ENCODE results near the gene SORBS1. TPM values are rescaled to one million over a fixed set of nuclear protein-coding genes. Genes with fewer than 3 reads are reported as not detected.

Gene SORBS1
- total and polyA plus RNA-seq, 2 of the 13 experiments (the other 11 are each of a cell fraction or from before 2014, with no cell fraction given), result 16.8 to 39.8 TPM

DNA sequence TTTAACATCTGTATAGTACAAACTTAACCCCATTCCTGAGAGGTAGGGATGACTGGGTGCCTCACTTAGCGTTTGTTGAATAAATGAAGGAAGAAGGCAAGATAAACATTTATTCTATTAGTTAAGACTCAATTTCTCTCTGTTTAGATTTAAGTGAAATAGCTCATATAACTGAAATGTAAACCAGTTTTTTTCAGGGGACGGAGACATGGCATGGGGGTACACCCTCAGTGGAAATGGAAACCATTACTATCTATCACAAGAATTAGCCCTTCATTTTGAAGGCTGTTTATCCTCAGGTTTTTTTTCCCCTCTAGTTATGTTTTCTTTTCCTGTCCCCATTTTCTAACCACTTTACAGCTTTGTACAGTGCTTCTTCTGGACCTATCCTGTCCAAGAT lies 234.8 kb downstream of the SORBS1 start:
- no peaks in the 10 kb centered on the region for H3K79me2 ChIP-seq (ENCODE audit: insufficient read depth, low read length)
- no TSS peak for BruUV-seq (replicated peaks)
- no peak overlapping the region for H3K9ac ChIP-seq (ENCODE audit: insufficient read depth, low read depth, low read length)
- intact Hi-C loops (cut with micrococcal nuclease; ENCODE audit: unreplicated experiment), result loop anchor here (1.0 kb wide), 1 partner anchor 17 kb away; no protein-coding TSS in a partner anchor
- no peak overlapping the region for H3K4me2 ChIP-seq (ENCODE audit: low read depth, low read length)
- CTCF ChIA-PET (ENCODE audit: low intra/inter-chr PET ratio, low total read pairs), result no interaction called here
- peaks cover 18% of the 10 kb centered on the region for H3K4me1 ChIP-seq (ENCODE audit: insufficient read depth, low read length)
- TF ChIP-seq ZFP37 (CRISPR knock-in tag; IDR thresholded peaks at IDR 0.05; ENCODE audit: borderline replicate concordance), result no peak
- TF ChIP-seq PAX8 (CRISPR knock-in tag; IDR thresholded peaks at IDR 0.05; ENCODE audit: borderline replicate concordance), result no peak
- no peak for TF ChIP-seq ZNF430 (CRISPR knock-in tag; IDR thresholded peaks at IDR 0.05)
- TF ChIP-seq, protein P1, sequence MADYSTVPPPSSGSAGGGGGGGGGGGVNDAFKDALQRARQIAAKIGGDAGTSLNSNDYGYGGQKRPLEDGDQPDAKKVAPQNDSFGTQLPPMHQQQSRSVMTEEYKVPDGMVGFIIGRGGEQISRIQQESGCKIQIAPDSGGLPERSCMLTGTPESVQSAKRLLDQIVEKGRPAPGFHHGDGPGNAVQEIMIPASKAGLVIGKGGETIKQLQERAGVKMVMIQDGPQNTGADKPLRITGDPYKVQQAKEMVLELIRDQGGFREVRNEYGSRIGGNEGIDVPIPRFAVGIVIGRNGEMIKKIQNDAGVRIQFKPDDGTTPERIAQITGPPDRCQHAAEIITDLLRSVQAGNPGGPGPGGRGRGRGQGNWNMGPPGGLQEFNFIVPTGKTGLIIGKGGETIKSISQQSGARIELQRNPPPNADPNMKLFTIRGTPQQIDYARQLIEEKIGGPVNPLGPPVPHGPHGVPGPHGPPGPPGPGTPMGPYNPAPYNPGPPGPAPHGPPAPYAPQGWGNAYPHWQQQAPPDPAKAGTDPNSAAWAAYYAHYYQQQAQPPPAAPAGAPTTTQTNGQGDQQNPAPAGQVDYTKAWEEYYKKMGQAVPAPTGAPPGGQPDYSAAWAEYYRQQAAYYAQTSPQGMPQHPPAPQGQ (CRISPR knock-in tag; IDR thresholded peaks at IDR 0.05; ENCODE audit: borderline replicate concordance), result no peak
- TF ChIP-seq ZNF792 (CRISPR knock-in tag; IDR thresholded peaks at IDR 0.05), result no peak
- TF ChIP-seq U2AF2 (IDR thresholded peaks at IDR 0.05; ENCODE audit: low read depth, low read length), result no peak
- no peak for ATAC-seq
- FAIRE-seq, result no peak
- DNase-seq (ENCODE audit: low spot score), result no peak
- H3K9me3 ChIP-seq (ENCODE audit: low read length), result no peaks in the 10 kb centered on the region
- H4K20me1 ChIP-seq (ENCODE audit: insufficient read depth, low read length), result no peaks in the 10 kb centered on the region
- no peaks in the 10 kb centered on the region for H3K27me3 ChIP-seq (ENCODE audit: control insufficient read depth in 1 of 2, insufficient read depth in 2 of 2, low read length in 2 of 2)
- POLR2A ChIA-PET, result no interaction called here
- H3K36me3 ChIP-seq (replicated peaks in 1 of 2; ENCODE audit: control insufficient read depth in 1 of 2, insufficient read depth in 2 of 2, low read length in 2 of 2), result peaks cover 3 to 41% of the 10 kb centered on the region in 2 experiments; a peak in 4 of 5 replicates
- in situ Hi-C loops (cut with HindIII; ENCODE audit: extremely low pct_ligation_motif_present, low pct_unique_long_range_greater_than_20kb), result no loop called here
- WGBS (ENCODE audit: low lambda C conversion rate), result 97% methylated on average over 2 of the region's 2 CpGs
- no peak overlapping the region for H3K27ac ChIP-seq (ENCODE audit: extremely low read length, insufficient read depth, low read length)
- no peak overlapping the region for H2AFZ ChIP-seq (ENCODE audit: low read length)
- H3K4me3 ChIP-seq (replicated peaks in 1 of 3; ENCODE audit: insufficient read depth in 1 of 3, low read depth in 2 of 3, low read length in 3 of 3), result no peak overlapping the region

DNA sequence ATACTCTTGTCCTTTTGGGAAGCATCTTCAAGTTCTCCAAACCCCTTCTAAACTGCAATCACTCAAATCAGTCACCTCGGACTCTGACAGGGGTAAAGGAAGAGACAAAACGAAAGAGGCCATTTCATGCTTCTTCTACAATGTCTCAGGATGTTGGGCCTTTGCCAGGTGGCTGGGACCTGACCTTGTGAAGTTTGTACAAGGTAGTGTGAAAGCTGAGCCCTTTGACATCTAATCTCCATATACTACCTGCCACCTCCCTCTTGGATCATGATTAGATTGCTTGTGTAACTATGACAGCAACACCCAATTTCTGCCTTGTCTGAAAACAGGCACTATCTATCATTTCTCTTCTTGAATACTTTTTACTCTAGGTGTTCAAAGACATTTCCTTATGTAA lies 235.3 kb downstream of the SORBS1 start:
- no peaks in the 10 kb centered on the region for H3K27me3 ChIP-seq (ENCODE audit: control insufficient read depth in 1 of 2, insufficient read depth in 2 of 2, low read length in 2 of 2)
- H3K9ac ChIP-seq (ENCODE audit: insufficient read depth, low read depth, low read length), result no peak overlapping the region
- ChIA-PET CTCF (ENCODE audit: low intra/inter-chr PET ratio, low total read pairs) (no interaction called here), POLR2A (no interaction called here)
- in situ Hi-C loops (cut with HindIII; ENCODE audit: extremely low pct_ligation_motif_present, low pct_unique_long_range_greater_than_20kb) (no loop called here), intact Hi-C loops (cut with micrococcal nuclease; ENCODE audit: unreplicated experiment) (loop anchor here (1.0 kb wide), 1 partner anchor 17 kb away; no protein-coding TSS in a partner anchor)
- DNase-seq (ENCODE audit: low spot score) (no peak), ATAC-seq (no peak), FAIRE-seq (no peak)
- no TSS peak for BruUV-seq (replicated peaks)
- no peak overlapping the region for H3K4me3 ChIP-seq (replicated peaks in 1 of 3; ENCODE audit: insufficient read depth in 1 of 3, low read depth in 2 of 3, low read length in 3 of 3)
- no peak overlapping the region for H3K4me2 ChIP-seq (ENCODE audit: low read depth, low read length)
- no peak overlapping the region for H2AFZ ChIP-seq (ENCODE audit: low read length)
- TF ChIP-seq ZNF562 (CRISPR knock-in tag; IDR thresholded peaks at IDR 0.05; ENCODE audit: borderline replicate concordance) (no peak), HMG20A (CRISPR knock-in tag; IDR thresholded peaks at IDR 0.05; ENCODE audit: borderline replicate concordance) (no peak)
- no peaks in the 10 kb centered on the region for H3K79me2 ChIP-seq (ENCODE audit: insufficient read depth, low read length)
- WGBS (ENCODE audit: low lambda C conversion rate), result 97% methylated on average over 2 of the region's 2 CpGs
- H4K20me1 ChIP-seq (ENCODE audit: insufficient read depth, low read length), result no peaks in the 10 kb centered on the region
- H3K27ac ChIP-seq (ENCODE audit: extremely low read length, insufficient read depth, low read length), result no peak overlapping the region
- H3K36me3 ChIP-seq (replicated peaks in 1 of 2; ENCODE audit: control insufficient read depth in 1 of 2, insufficient read depth in 2 of 2, low read length in 2 of 2), result peaks cover 3 to 43% of the 10 kb centered on the region in 2 experiments; a peak in 4 of 5 replicates
- peaks cover 13% of the 10 kb centered on the region for H3K4me1 ChIP-seq (ENCODE audit: insufficient read depth, low read length)
- no peaks in the 10 kb centered on the region for H3K9me3 ChIP-seq (ENCODE audit: low read length)
